SU-DHL-6 (cell line): ENCODE results near the gene TCF4.

Source experiments
- H2AFZ ChIP-seq: fragments of 200-600 bp; sonication (generic); 2 replicates; pipeline ENCODE4 v1.6.1; 2014; ENCODE audit warnings: low read depth, mild to moderate bottlenecking, moderate library complexity, mixed read lengths, antibody characterized with exemption, low read length; ENCODE audit not compliant: severe bottlenecking
- H3F3A ChIP-seq: fragments of 200-600 bp; shearing (Covaris generic); 2 replicates; pipeline ENCODE4 v1.6.0; 2016; ENCODE audit warnings: antibody characterized with exemption, mild to moderate bottlenecking; ENCODE audit not compliant: insufficient read depth
- H3K27ac ChIP-seq: fragments of 200-600 bp; sonication (generic); 2 replicates; pipeline ENCODE4 v1.5.1; 2016; ENCODE audit warnings: low read depth, mild to moderate bottlenecking, low read length, moderate library complexity, mixed read lengths
- H3K27me3 ChIP-seq: fragments of 200-600 bp; sonication (generic), shearing (Covaris generic); 2 replicates; pipeline ENCODE4 v1.6.0; 2014; ENCODE audit warnings: mild to moderate bottlenecking, low read length
- H3K36me3 ChIP-seq: fragments of 200-600 bp; sonication (generic); 2 replicates; pipeline ENCODE4 v1.6.1; 2014; ENCODE audit warnings: mild to moderate bottlenecking, low read length, mixed read lengths
- H3K4me2 ChIP-seq: fragments of 300-600, 200-600 bp; shearing (Covaris generic), sonication (generic); 2 replicates; pipeline ENCODE4 v1.6.0; 2014; ENCODE audit warnings: low read length, low read depth, mild to moderate bottlenecking; ENCODE audit not compliant: poor library complexity, severe bottlenecking
- H3K4me3 ChIP-seq: fragments of 200-600 bp; sonication (generic); 2 replicates; pipeline ENCODE4 v1.5.1; 2014; ENCODE audit warnings: antibody characterized with exemption, low read length, mild to moderate bottlenecking, mixed read lengths; ENCODE audit not compliant: insufficient read depth, poor library complexity, severe bottlenecking
- H3K79me2 ChIP-seq: fragments of 200-600 bp; sonication (generic); 2 replicates; pipeline ENCODE4 v1.6.1; 2014; ENCODE audit warnings: mild to moderate bottlenecking, low read length, moderate library complexity; ENCODE audit not compliant: insufficient read depth
- H3K9ac ChIP-seq: fragments of 200-600 bp; sonication (generic); 2 replicates; pipeline ENCODE4 v1.7.0; 2014; ENCODE audit warnings: mild to moderate bottlenecking, low read length
- H3K9me2 ChIP-seq: fragments of 200-600 bp; sonication (generic); replicated peaks from 2 replicates; pipeline ENCODE4 v1.6.1; 2014; ENCODE audit warnings: low read length; ENCODE audit not compliant: insufficient read depth
- H3K9me3 ChIP-seq: fragments of 200-600 bp; sonication (generic); 2 replicates; pipeline ENCODE4 v1.6.1; 2014; ENCODE audit warnings: low read length, mixed read lengths; ENCODE audit not compliant: insufficient read depth
- H4K20me1 ChIP-seq: fragments of 200-600 bp; sonication (generic); 2 replicates; pipeline ENCODE4 v1.6.1; 2014; ENCODE audit warnings: low read depth, mild to moderate bottlenecking, antibody characterized with exemption, low read length, moderate library complexity, mixed read lengths
- EZH2phosphoT487 ChIP-seq: fragments of 200-600 bp; sonication (generic), shearing (Covaris generic); conservative IDR thresholded peaks from 2 replicates; pipeline ENCODE4 v1.6.1; 2018; ENCODE audit warnings: mild to moderate bottlenecking, antibody characterized with exemption, low read length, moderate library complexity, mixed read lengths
- TF ChIP-seq, protein P1 (sequence below): fragments of 200-600 bp; sonication (generic); IDR thresholded peaks from one replicate; pipeline ENCODE4 v1.5.1; 2017; ENCODE audit warnings: antibody characterized with exemption, mild to moderate bottlenecking, low read length, moderate library complexity; ENCODE audit not compliant: insufficient read depth, poor library complexity, severe bottlenecking

TCF4 gene

DNA sequence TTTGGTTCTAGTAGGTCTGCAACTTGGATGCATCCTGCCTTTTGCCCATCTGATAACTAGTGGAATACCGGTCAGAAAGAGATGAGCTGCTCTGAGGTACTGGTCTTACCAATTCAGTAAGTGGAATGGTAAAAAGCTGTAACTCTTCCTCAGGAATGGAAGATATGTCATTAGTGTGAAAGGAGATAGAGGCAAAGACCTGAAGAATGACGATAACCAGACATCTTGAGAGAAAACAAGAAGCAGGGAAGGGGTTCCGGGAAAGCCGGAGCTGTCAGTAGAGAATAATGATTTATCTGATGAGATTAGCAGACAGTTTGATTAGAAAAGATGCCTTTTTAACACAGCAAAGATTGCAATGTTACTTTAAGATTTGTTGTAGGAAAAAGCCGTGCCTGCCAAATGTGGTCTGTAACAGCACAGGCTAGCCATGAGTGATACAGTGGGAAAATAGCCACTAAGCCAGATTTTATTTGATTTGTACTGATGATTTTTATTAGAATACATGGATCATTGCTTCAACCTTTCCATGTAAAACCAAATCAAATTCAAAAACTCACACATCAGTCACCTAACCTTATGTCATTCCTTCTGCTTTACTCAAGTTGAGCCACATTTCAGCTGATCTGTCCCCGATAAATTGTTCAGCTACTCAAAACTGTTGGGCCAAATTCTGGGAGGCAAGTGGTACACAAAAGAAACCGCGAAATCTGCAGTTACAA is 110.0 kb downstream of the TCF4 start:
- no peak overlapping the region for H3K9ac ChIP-seq
- peak overlapping the region; percentile 3 for H2AFZ ChIP-seq
- H4K20me1 ChIP-seq, result no peaks in the 10 kb centered on the region
- TF ChIP-seq EZH2phosphoT487, result no peak
- no peaks in the 10 kb centered on the region for H3F3A ChIP-seq
- H3K9me2 ChIP-seq, result no peaks in the 10 kb centered on the region
- no peak overlapping the region for H3K27ac ChIP-seq
- no peaks in the 10 kb centered on the region for H3K36me3 ChIP-seq
- H3K79me2 ChIP-seq, result no peaks in the 10 kb centered on the region
- H3K9me3 ChIP-seq, result no peaks in the 10 kb centered on the region
- no peak overlapping the region for H3K4me3 ChIP-seq
- no peaks in the 10 kb centered on the region; the same call in 1 of the 2 replicates for H3K27me3 ChIP-seq
- H3K4me2 ChIP-seq, result peak overlapping the region; percentile 39

DNA sequence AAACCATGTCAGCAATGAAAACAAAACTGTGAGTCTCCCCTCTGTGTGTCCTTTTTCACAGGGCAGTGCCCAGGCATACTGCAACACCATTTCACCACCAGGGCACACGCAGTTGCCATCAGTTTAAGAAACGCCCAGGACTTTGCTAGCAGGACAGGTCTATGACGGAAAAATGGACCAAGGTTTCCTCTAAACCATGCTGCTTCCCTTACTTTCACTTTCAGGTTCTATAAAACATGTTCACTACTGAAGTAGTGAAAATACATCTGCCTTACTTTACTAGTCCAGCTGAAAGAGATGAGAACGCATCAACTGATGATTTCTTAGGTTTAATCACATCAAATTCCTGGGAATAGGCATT is 110.5 kb downstream of the TCF4 start:
- Histone ChIP-seq H3K4me2 (peak overlapping the region; percentile 39), H3K79me2 (no peaks in the 10 kb centered on the region), H3K36me3 (no peaks in the 10 kb centered on the region), H3K9me3 (no peaks in the 10 kb centered on the region), H3K27me3 (peaks cover 2% of the 10 kb centered on the region; the same call in 1 of the 2 replicates), H3K4me3 (no peak overlapping the region), H3F3A (no peaks in the 10 kb centered on the region), H3K9ac (no peak overlapping the region), H3K9me2 (no peaks in the 10 kb centered on the region), H4K20me1 (no peaks in the 10 kb centered on the region), H2AFZ (peak overlapping the region; percentile 3), H3K27ac (no peak overlapping the region)
- TF ChIP-seq, protein P1, sequence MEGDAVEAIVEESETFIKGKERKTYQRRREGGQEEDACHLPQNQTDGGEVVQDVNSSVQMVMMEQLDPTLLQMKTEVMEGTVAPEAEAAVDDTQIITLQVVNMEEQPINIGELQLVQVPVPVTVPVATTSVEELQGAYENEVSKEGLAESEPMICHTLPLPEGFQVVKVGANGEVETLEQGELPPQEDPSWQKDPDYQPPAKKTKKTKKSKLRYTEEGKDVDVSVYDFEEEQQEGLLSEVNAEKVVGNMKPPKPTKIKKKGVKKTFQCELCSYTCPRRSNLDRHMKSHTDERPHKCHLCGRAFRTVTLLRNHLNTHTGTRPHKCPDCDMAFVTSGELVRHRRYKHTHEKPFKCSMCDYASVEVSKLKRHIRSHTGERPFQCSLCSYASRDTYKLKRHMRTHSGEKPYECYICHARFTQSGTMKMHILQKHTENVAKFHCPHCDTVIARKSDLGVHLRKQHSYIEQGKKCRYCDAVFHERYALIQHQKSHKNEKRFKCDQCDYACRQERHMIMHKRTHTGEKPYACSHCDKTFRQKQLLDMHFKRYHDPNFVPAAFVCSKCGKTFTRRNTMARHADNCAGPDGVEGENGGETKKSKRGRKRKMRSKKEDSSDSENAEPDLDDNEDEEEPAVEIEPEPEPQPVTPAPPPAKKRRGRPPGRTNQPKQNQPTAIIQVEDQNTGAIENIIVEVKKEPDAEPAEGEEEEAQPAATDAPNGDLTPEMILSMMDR, result no peak
- TF ChIP-seq EZH2phosphoT487, result no peak

- Histone ChIP-seq H3K4me2 (no peak overlapping the region), H3K27ac (no peak overlapping the region), H4K20me1 (no peaks in the 10 kb centered on the region), H3K4me3 (no peak overlapping the region), H3K36me3 (no peaks in the 10 kb centered on the region), H3K79me2 (no peaks in the 10 kb centered on the region), H2AFZ (no peak overlapping the region), H3K9me2 (no peaks in the 10 kb centered on the region), H3F3A (no peaks in the 10 kb centered on the region), H3K9me3 (no peaks in the 10 kb centered on the region), H3K9ac (no peak overlapping the region), H3K27me3 (0 out of 2 replicates have a peak, but pooled peaks cover 3% of the 10 kb centered on the region)
- no peak for TF ChIP-seq EZH2phosphoT487
- TF ChIP-seq, protein P1, result no peak
Measured at GRCh38 chr18:55475916-55476315, 112.1 kb downstream of the TCF4 start.

DNA sequence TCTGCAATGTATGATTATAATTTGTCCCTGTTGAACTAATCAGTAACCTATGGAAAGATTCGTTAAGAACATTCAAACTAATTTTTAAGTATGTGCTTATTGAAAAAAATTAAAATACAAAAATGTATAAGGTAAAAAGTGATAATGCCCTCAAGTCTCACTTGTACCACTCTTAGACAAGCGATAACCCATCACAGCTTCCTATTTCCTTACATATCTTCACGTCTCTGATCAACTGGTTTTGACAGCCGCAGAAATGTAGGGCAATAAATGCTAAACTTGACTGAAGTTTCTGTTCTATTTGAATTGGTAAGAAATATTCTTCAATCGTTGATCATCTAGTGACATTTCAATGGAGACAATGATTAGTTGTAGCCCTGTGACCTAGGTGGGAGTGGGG is 112.5 kb downstream of the TCF4 start:
- Histone ChIP-seq H2AFZ (no peak overlapping the region), H3K27me3 (0 out of 2 replicates have a peak, but pooled peaks cover 3% of the 10 kb centered on the region), H3K4me2 (no peak overlapping the region), H3K9me2 (no peaks in the 10 kb centered on the region), H3K9ac (no peak overlapping the region), H3K36me3 (no peaks in the 10 kb centered on the region), H3F3A (no peaks in the 10 kb centered on the region), H3K9me3 (no peaks in the 10 kb centered on the region), H3K4me3 (no peak overlapping the region), H4K20me1 (no peaks in the 10 kb centered on the region), H3K79me2 (no peaks in the 10 kb centered on the region), H3K27ac (no peak overlapping the region)
- TF ChIP-seq EZH2phosphoT487, result no peak
- TF ChIP-seq, protein P1, result no peak
